NT2/D1 (cell line): ENCODE data around the gene CYP39A1.

Experiments
- SUZ12 ChIP-seq: IDR thresholded peaks from 2 replicates; pipeline ENCODE4 v1.6.1; 2011; ENCODE audit not compliant: insufficient read length, insufficient read depth; ENCODE audit errors: extremely low read depth
- YY1 ChIP-seq: IDR thresholded peaks from 2 replicates; pipeline ENCODE4 v1.6.1; 2011; ENCODE audit not compliant: insufficient read length, insufficient read depth
- ZNF274 ChIP-seq: IDR thresholded peaks from 2 replicates; pipeline ENCODE4 v1.6.1; 2011; ENCODE audit warnings: mild to moderate bottlenecking, low read depth, low read length

DNA sequence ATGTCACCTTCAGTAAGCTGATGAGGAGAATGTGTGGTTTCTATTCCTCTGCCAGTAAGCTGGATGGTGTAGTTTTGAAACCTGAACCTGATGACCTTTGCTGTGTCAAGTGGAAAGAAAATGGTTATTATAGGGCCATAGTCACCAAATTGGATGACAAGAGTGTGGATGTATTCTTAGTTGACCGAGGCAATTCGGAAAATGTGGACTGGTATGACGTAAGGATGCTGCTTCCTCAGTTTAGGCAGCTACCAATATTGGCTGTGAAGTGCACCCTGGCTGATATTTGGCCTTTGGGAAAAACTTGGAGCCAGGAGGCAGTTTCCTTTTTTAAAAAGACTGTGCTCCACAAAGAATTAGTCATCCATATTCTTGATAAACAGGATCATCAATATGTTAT lies 37.0 kb upstream of the CYP39A1 start:
- no peak for TF ChIP-seq YY1
- TF ChIP-seq ZNF274, result no peak
- no peak for TF ChIP-seq SUZ12
